DLD1 (cell line): ENCODE results near the gene PRKN.

Experiments used
- in situ Hi-C: cut with HindIII; loops from 2 replicates; pipeline ENCODE4 v1.10.0; 2017; ENCODE audit warnings: low sequenced_read_pairs

PRKN gene

DNA sequence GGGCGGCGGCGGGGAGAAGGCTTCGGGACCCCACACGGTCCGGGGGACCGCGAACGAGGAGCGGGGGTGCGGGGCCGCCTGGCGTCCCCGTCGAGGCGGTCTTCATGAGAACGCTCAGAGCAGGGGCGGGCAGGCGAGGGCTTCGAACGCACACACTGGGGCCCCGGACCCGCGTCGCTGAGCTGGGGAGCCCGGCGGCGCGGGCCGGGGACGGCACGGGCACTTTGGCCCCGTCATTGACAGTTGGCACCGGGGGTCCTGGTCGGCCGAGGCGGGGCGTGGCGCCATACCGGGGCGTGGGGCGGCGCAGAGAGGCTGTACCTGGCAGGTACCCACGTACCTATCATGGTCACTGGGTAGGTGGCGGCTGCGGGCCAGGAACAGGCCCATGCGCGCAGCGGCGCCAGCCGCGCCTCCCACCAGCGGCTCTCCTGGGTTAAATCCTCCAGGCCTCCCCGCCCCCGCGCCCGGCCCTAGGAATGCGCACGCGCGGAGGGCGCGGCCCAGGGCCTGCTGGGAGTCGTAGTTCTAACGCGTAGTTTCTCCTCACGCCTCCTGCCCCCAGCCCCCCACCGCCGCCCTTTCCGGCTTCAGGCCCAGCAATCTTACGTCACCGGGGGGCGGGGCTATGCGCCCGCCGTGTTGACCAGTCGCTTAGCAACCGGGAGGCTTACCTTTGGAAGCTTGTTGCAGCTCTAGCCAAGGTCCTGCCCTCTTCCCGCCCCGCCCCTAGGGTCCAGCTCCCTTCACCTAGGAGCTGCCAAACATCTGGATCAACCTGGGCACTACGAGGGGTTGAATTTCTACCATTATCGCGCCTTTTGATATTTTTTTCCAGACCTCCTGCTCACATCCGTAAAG lies at the start of gene PRKN, which contains the start of gene PACRG:
TSS of gene PRKN (minus strand) at position 445 of the 861 bp plus-strand sequence.
TSS of gene PACRG (plus strand) at position 653 of the 861 bp plus-strand sequence.
- in situ Hi-C loops, result loop anchor here (10.0 kb wide), 1 partner anchor 1877 kb away; no protein-coding TSS in a partner anchor

DNA sequence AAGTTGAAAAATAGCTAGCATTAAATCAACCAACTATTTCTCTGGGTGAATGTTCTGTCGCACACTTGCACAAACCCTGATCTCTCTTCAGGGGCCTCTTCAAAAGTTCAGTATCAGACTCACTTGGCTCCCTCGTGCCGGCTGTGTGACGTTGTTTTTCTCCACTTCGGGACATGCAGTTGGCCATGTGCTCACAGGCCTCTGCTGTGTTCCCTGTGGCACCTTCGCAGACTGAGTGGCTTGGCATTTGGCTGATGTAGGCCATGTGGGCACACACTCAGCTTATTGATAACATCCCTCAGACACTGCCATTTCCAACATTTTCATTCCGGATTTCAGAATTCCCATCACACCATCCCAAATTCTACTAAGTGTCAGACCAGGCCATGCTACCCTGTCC lies 49.5 kb upstream of the PRKN start:
- in situ Hi-C loops, result no loop called here

DNA sequence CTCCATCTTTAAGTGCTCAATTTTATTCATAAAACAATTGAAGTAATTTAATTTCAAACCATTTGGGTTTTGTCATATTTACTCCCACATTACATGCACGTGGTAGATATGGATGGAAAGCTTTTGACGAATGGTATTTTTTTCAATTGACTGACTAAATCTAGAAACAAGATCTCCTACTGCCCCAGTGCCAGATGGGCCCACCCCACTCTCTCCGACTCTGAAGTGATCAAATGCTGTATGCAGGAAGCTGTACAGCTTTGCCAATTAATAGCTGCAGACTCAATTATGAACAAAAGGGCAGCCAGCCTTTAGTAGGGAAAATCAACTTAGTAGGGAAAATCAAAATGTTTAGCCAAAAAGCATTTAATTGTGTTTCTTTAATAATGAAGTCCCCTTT lies 46.4 kb upstream of the PRKN start:
- in situ Hi-C loops, result no loop called here

DNA sequence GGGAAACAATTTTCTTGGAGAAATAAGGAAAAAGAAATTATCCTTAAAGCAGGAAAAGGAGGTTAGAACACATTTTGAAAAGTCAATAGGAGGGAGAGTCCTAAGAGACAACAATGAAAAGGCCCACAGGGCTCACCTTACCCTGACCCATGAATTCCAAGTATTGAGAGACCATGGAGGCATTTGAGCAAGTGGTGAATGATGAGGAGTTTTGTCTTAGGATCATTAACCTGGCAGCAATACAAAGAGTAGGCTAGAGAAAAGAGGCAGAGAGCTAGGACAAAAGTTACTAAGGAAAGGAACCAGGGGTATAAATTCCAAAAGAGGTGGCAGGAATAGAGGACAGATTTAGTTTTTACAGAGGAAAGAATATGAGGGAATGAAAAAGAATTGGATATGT lies 44.9 kb upstream of the PRKN start:
- in situ Hi-C loops, result no loop called here

DNA sequence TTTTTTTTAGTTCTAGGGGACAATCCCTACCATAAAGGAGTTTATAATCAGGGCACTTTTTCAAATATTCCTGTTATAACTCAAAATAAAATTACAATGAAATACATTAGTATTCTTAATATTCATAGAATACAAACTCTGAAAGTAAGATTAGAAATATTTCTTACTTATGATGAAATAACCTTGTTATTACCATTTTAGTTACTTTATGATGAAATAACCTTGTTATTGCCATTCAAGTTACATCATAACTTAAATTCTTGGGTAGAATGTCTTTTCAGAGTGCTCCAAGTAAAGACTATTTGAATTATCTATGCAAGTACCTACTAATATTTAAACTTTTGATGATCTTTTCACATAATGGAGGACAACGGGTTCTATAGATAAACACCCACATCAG lies 43.4 kb upstream of the PRKN start:
- in situ Hi-C loops, result no loop called here

DNA sequence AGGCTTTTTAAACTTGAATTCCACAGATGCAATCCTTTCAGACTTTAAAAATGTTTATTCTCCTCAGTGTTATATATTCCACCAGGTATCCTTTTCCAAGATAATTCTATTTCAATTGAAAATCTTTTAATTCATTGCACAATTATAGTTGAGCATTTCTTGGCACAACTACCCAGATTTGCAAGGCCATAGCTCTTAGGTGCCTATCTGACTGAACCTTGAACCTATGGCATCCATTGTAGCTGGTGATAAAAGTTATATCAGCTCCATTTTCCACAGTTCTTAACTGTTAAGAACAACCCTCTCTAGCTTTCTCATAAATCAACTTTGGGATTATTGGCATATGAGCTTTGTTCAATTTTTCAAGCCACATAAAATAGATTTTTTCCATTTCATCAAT lies 42.6 kb upstream of the PRKN start:
- in situ Hi-C loops, result no loop called here

DNA sequence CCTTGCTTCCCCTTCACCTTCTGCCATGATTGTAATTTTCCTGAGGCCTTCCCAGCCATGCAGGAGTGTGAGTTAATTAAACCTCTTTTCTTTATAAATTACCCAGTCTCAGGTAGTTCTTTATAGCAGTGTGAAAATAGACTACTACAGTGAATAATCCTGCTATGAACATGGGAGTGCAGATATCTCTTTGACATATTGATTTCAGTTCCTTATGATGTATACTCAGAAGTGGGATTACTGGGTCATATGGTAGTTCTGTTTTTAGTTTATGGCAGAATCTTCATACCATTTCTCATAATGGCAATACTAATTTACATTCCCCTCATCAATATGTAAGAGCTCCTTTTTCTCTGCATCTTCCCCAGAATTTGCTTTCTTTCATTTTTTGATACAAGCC lies 26.2 kb upstream of the PRKN start:
- in situ Hi-C loops, result no loop called here

DNA sequence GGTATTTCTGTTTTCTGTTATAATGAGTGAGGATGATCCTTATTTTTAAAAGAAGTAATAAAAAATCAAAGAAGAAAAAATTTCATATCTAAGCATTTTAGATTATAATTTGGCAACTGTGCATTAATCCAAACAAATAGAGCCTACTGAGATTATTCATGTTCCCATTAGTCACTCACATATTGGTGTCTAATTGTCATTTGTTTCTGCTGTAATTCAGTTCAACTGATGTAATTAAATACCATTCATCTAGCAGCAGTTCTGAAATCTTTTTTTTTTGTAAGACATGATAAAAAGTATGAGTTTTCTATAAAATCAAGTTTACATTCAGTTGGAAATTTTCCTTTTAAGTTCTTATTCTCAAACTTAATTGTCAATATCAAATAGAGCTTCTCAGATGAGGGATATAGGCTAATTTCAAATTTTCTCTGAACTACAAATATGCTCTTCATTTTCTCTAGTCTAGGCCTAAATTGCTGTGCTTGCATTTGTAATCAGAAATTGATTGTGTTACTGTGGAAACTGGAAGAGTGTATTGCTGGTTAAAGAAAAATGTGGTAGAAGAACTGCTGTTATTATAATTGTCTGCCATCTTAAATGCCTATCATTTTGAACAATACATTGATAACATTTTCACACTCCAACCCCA lies 23.8 kb upstream of the PRKN start:
- in situ Hi-C loops, result no loop called here

DNA sequence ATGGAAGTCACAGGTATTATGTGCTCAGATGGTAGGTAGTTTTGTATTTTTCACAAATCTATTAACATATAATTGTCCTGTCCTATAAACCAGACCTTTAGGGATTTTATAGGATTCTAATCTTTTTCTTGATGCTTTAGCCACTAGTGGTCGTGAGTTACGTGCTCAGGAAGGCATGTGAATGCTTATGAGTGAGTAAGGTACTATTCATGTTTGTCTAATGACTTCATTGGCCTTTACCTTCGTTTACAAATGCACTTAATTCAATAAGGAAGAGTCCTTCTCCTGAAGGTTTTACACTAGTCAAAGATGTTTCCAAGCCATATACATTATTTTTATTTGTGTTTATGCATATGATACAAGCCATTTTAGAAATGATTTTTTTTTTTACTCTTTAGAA lies 23.2 kb upstream of the PRKN start:
- in situ Hi-C loops, result no loop called here

DNA sequence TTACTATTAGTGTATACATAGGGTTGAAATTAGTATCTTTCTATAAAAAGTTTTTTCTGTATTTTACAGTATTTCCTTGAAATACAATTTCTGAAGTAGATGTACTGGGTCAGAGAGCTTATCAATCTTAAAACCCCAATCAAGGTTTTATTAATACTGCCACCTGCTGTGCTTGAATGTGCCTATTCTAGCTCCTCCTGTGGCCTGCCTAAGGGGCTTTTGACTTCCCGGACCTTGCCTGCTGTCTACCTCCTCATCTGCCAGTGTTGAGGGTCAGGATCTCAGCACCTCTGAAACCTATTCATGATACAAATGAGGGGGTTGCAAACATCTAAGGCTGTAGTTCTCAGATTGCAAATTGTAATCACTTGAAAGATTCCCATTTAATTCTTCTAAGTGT lies 9.4 kb upstream of the PRKN start:
- in situ Hi-C loops, result no loop called here

DNA sequence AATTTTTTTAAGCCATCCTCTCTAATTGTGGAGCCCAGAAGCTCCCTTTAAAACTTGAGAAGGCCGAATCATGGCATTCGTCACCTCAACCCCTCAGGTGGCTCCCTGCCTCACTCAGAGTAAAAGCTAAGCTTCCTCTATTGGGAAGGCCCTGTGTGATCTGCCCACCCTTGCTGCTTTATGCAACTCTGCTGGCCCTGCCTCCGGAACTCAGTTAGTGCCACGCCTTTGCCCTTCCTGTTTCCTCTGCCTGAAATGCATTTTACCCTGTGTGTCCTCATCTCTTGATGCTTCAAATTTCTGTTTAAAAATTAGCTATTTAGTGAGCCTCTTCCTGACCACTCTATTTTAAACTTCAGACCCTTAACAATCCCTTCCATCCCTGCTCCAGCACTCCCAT lies 5.9 kb upstream of the PRKN start:
- in situ Hi-C loops, result no loop called here

DNA sequence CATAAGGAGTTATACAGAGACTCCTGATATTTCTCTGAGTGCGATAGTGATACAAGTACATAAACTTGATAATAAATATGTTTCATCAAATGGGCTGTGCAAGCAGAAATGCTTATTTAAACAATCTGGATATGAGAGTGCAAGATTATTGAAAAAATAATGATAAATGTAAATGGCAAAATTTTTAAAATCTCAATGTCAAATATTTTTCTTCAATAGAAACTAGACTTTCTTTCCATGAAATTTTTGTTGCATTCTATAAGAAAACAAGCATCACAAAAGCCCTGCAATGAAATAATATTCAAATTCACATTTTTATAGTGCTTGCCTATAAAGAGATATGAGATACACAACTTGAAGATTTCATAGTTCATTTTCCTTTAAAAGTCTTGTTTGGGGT lies 2.9 kb upstream of the PRKN start:
- in situ Hi-C loops, result no loop called here

DNA sequence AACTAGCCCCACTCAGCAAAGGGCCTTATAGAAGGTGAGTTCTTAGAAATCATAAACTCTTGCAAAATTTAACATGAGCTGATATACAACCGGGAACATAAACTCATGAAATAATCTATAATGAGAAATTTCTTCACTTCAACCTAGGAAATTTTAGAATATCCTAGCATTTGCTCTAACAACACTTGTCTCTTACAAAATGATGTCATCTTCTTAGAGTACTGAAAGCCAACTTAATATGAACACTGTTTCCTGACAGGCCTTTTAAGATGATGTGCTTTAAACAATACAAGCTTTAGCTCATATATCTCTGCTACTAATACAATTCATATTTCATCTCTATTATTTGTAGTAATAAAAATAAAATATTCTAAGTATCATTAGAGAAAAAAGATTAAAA lies 1.1 kb upstream of the PRKN start:
- in situ Hi-C loops, result loop anchor here (10.0 kb wide), 1 partner anchor 1876 kb away; no protein-coding TSS in a partner anchor

DNA sequence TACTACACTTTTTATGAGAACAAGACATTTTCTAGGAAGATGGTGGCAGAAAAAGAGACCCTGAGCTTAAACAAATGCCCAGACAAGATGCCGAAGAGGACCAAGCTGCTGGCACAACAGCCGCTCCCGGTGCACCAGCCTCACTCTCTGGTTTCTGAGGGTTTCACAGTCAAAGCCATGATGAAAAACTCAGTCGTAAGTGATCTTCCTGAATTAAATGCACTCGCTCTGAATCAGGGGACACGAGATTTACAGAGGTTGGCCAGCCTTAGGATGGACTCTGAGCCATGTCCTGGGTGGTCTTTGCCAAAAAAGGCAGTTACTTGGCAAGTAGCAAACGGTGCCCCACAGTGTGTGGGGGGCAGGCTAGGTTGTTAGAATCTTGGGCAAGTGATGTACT lies 631 bp upstream of the PRKN start:
- in situ Hi-C loops, result loop anchor here (10.0 kb wide), 1 partner anchor 1877 kb away; no protein-coding TSS in a partner anchor

DNA sequence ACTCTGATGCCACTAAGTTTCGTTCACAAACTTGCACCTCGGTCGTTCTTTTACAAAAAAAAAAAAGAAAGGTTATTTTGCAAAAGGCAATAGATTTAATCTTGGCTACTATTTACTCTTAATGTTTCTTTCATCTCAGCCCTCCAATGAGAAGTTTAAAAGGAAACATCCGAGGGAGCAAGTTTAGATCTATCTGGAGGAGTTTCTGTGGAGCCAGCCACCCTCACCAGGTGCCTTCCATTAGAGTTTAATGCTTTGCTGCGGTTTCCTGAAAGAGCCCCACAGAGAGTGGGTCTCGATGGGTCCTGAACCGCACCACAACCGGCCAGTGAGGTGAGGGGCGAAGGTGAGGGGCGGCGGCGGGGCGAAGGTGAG lies 632 bp downstream of the PRKN start:
- in situ Hi-C loops, result loop anchor here (10.0 kb wide), 1 partner anchor 1878 kb away; no protein-coding TSS in a partner anchor

DNA sequence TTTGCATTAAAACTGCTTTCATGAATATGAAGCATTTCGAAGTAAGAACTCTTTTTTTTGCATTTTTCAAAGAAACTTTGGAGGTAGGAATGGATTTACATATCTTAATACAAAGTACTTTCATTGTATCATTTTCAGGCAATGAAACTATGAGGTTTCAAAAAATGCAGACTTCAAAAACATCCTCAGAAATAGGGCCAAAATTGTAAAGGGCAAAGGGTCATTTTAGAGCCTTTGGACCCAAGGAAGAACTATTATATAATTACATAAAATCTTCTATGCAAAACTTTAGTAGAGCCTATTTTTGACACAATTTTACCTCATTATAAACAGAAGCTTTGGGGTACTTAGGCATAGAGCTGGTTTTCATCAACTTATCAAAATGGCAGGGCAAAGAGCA lies 4.9 kb downstream of the PRKN start:
- in situ Hi-C loops, result loop anchor here (10.0 kb wide), 1 partner anchor 1882 kb away; no protein-coding TSS in a partner anchor

DNA sequence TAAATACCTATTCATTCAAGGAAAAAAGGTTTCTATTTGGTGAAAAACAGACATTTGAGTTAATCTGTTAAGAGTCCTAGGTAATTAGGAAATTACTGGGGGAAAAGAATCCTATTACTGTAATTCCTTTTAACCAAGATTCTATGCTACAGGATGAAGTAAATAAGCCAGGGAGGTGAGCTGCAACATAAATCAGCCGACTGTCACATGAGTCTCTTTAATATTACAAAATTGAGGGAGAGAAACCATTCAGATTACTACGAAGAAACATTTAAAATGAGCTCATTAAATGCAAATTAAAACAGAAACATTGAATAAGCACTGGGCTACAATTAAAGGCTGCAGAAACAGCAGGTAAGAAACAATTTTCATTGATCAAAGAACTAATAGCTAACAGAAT lies 5.3 kb downstream of the PRKN start:
- in situ Hi-C loops, result loop anchor here (10.0 kb wide), 1 partner anchor 1883 kb away; no protein-coding TSS in a partner anchor

DNA sequence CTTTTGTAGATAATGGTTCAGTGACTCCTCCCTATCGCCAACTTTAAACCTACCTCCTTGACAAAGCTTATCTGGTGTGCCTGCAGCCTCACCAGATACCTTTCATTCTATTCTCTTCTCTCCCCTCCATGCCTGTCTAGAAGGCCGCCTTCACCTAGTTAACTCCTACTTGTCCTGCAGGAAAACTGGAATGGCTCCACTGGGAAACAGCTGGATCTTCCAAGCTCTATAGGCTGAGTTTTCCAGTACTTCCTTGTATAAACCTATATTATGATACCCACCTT lies 6.2 kb downstream of the PRKN start:
- in situ Hi-C loops, result loop anchor here (10.0 kb wide), 1 partner anchor 1883 kb away; no protein-coding TSS in a partner anchor

DNA sequence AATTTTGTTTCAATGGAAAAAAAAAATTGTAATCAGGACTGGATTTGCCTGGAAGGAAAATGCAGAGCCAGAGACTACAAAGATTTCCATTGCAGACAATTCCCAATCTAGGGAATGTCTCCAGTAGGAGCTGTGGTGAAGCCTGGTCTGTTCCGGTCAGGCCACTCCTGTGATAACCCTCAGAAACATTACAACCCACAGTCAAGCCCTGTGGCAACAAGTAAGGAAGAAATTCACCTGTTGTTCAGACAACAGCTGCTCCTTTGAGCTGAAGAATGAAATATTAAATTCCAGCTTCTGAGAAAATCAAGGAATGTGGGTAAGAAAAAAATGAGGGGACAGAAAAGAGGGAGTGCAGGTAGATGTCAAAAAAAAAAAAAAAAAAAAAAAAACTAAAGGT lies 8.0 kb downstream of the PRKN start:
- in situ Hi-C loops, result no loop called here

DNA sequence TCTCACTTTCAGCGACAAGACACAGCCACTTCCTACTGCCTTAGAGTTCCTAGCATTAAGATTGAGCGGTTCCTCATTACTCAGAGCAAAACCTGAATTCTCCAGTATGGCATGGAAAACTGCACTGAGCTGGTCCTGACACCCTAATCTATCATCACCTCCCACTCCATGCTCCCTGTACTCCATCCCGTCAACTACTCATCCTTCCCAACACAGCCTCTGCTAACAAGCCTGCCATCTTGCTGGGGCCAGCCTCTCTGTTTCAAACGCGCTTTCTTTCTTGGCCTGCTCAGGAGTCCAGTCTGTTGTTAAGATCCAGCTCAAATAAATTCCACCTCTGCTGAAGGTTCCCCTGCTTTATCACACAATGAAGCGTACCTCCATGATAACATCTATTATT lies 12.0 kb downstream of the PRKN start:
- in situ Hi-C loops, result no loop called here

DNA sequence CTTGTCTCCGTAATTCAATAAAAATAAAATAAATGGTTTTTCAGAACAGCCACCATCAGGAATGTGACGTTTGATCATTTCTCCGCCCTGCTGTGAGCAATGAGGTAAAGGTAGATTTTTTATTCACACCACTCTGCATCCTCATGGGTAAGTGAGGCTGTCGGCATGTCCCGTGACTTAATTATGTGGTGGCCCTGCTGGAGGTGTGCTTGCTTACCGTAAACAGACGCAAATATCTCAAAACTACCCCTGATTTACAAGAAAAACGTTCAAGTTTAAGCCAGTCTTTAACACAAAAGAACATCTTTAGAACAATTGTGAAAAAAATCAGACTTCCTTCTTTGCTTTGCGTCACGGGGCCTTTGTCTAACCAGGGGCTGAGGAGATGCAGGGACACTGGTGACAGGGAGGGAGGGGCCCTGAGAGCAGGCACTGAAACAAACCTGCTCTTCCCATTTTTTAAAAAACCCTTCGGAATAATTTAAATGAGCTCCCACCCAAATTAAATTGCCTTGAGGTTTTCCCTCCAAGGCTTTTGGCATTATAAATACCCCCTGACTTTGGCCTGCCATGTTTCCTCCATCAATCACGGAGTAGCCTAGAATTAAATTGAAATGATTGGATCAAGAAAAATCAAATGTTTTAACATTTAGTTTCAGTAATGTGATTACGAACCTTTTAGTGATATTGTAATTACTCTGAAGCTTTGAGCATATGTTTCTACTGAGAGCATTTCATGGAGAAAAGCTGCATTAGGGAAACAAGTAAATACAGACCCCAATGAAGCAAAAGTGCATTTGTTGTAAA lies 13.4 kb downstream of the PRKN start:
- in situ Hi-C loops, result no loop called here
